ENCODE data around the gene ZNF263.

The ZNF263 gene

GRCh38 chr16:3305109-3306068, 22.1 kb downstream of the ZNF263 start, which contains the start of the genes TIGD7 and ZNF75A:
Gene TIGD7, minus strand, starts transcription at chr16:3305430. Its CDS starts 4,816 bp downstream, at chr16:3300614.
Gene ZNF75A, plus strand, starts transcription at chr16:3305497. Its CDS starts 2,932 bp downstream, at chr16:3308429.
- TF ChIP-seq, protein P1, sequence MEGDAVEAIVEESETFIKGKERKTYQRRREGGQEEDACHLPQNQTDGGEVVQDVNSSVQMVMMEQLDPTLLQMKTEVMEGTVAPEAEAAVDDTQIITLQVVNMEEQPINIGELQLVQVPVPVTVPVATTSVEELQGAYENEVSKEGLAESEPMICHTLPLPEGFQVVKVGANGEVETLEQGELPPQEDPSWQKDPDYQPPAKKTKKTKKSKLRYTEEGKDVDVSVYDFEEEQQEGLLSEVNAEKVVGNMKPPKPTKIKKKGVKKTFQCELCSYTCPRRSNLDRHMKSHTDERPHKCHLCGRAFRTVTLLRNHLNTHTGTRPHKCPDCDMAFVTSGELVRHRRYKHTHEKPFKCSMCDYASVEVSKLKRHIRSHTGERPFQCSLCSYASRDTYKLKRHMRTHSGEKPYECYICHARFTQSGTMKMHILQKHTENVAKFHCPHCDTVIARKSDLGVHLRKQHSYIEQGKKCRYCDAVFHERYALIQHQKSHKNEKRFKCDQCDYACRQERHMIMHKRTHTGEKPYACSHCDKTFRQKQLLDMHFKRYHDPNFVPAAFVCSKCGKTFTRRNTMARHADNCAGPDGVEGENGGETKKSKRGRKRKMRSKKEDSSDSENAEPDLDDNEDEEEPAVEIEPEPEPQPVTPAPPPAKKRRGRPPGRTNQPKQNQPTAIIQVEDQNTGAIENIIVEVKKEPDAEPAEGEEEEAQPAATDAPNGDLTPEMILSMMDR (conservative IDR thresholded peaks at IDR 0.05; ENCODE audit: low read depth, low read length): 0 out of 2 replicates have a peak, but pooled peaks have one; percentile 22
- peak within 1 kb of the TSS; percentile 49 for H3K4me3 ChIP-seq (IDR thresholded peaks at IDR 0.05; ENCODE audit: insufficient read depth, low read depth, low read length)
- H4K20me1 ChIP-seq (ENCODE audit: insufficient read depth): no peaks in the 10 kb centered on the region
- H3K9ac ChIP-seq: peak within 1 kb of the TSS; percentile 74
- peak within 1 kb of the TSS; percentile 50 for H3K4me2 ChIP-seq
- H3K4me1 ChIP-seq (ENCODE audit: low read depth, poor library complexity, severe bottlenecking): peaks cover 10% of the 10 kb centered on the region
- H3K27me3 ChIP-seq (ENCODE audit: insufficient read depth, low read depth): no peaks in the 10 kb centered on the region
- peak within 1 kb of the TSS; percentile 79 for H2AFZ ChIP-seq (ENCODE audit: low read depth)
- H3K79me2 ChIP-seq (ENCODE audit: insufficient read depth, low read depth): peaks cover 20% of the 10 kb centered on the region
- peak within 1 kb of the TSS; percentile 84 for H3K27ac ChIP-seq
- H3K36me3 ChIP-seq (ENCODE audit: insufficient read depth): peaks cover 12% of the 10 kb centered on the region; the same call in 1 of the 2 replicates

DNA sequence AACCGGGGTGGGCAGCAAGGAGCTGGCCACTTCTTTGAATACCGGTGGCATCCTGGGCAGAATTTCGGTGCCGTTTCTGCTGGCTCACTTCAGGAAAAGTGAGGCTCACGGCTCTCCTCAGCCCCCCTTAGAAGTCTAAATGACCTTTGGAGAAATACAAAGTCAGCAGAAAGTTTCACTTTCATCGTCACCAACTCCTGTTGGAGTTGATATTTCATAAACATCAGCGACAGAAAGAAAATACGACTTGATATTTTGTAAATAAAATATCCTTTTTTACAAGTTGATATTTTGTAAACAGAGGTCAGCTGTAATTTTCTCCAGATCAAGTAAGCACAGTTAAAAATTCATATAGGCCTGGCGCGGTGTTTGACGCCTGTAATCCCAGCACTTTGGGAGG, 22.8 kb downstream of the ZNF263 start:
- Histone ChIP-seq H4K20me1 (ENCODE audit: insufficient read depth) (no peaks in the 10 kb centered on the region), H3K27me3 (ENCODE audit: insufficient read depth, low read depth) (no peaks in the 10 kb centered on the region), H3K4me1 (ENCODE audit: low read depth, poor library complexity, severe bottlenecking) (peaks cover 16% of the 10 kb centered on the region), H3K4me3 (IDR thresholded peaks at IDR 0.05; ENCODE audit: insufficient read depth, low read depth, low read length) (peak overlapping the region; percentile 22), H3K9ac (peak overlapping the region; percentile 74; the same call in 1 of the 2 replicates), H3K27ac (peak overlapping the region; percentile 84; the same call in 1 of the 2 replicates), H3K36me3 (ENCODE audit: insufficient read depth) (peaks cover 12% of the 10 kb centered on the region; the same call in 1 of the 2 replicates), H3K79me2 (ENCODE audit: insufficient read depth, low read depth) (peaks cover 20% of the 10 kb centered on the region), H3K4me2 (peak overlapping the region; percentile 50), H2AFZ (ENCODE audit: low read depth) (peak overlapping the region; percentile 79; the same call in 1 of the 2 replicates)
- TF ChIP-seq, protein P1 (conservative IDR thresholded peaks at IDR 0.05; ENCODE audit: low read depth, low read length): no peak

DNA sequence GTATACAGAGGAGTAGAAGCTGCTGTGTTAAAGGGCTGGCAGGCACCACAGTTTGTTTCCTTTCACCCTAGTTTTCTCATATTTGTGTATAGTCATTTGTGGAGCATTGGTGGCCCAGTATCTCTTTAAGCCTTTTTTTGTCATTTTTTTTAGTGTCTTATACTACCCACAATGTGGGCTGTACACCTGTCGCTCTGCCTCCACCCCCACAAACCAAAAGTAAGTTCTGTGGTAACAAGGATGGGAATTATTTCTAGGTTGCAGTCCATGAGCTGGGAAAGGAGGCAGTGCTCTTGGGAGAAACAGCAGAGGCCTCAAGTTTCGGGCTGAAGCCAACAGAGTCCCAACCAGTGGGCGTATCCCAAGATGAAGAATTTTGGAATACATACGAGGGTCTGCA, 28.2 kb downstream of the ZNF263 start:
- TF ChIP-seq, protein P1 (conservative IDR thresholded peaks at IDR 0.05; ENCODE audit: low read depth, low read length): no peak
- peaks cover 13% of the 10 kb centered on the region; the same call in 1 of the 2 replicates for H3K36me3 ChIP-seq (ENCODE audit: insufficient read depth)

DNA sequence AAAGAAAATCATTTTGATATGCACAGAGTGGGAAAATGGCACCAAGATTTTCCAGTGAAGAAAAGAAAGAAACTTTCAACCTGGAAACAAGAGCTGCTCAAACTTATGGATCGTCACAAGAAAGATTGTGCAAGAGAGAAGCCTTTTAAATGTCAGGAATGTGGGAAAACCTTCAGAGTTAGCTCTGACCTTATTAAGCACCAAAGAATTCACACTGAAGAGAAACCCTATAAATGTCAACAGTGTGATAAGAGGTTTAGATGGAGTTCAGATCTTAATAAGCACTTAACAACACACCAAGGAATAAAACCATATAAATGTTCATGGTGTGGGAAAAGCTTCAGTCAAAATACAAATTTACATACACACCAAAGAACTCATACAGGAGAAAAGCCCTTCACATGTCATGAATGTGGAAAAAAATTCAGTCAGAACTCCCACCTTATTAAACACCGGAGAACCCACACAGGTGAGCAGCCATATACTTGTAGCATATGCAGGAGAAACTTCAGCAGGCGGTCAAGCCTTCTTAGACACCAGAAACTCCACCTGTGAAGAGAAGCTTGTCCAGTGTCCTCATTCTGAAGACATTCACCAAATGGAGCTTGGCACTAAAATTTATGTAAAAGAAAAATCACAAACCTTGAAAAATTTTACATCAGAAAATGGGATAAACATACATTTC, 34.2 kb downstream of the ZNF263 start:
- Histone ChIP-seq H3K4me3 (IDR thresholded peaks at IDR 0.05; ENCODE audit: insufficient read depth, low read depth, low read length) (no peak overlapping the region), H4K20me1 (ENCODE audit: insufficient read depth) (no peaks in the 10 kb centered on the region), H3K79me2 (ENCODE audit: insufficient read depth, low read depth) (no peaks in the 10 kb centered on the region), H2AFZ (ENCODE audit: low read depth) (no peak overlapping the region), H3K36me3 (ENCODE audit: insufficient read depth) (peaks cover 17% of the 10 kb centered on the region; the same call in 1 of the 2 replicates), H3K4me2 (no peak overlapping the region), H3K9ac (no peak overlapping the region), H3K4me1 (ENCODE audit: low read depth, poor library complexity, severe bottlenecking) (no peaks in the 10 kb centered on the region), H3K27ac (no peak overlapping the region), H3K27me3 (ENCODE audit: insufficient read depth, low read depth) (no peaks in the 10 kb centered on the region)
- TF ChIP-seq, protein P1 (conservative IDR thresholded peaks at IDR 0.05; ENCODE audit: low read depth, low read length): 0 out of 2 replicates have a peak, but pooled peaks have one; percentile 17

More for the DNA sequence above, 28.2 kb downstream of the ZNF263 start:
- Histone ChIP-seq H3K27me3 (ENCODE audit: insufficient read depth, low read depth) (no peaks in the 10 kb centered on the region), H3K27ac (no peak overlapping the region), H3K4me3 (IDR thresholded peaks at IDR 0.05; ENCODE audit: insufficient read depth, low read depth, low read length) (no peak overlapping the region), H4K20me1 (ENCODE audit: insufficient read depth) (no peaks in the 10 kb centered on the region), H3K79me2 (ENCODE audit: insufficient read depth, low read depth) (peaks cover 14% of the 10 kb centered on the region), H3K9ac (no peak overlapping the region), H3K4me2 (no peak overlapping the region), H3K4me1 (ENCODE audit: low read depth, poor library complexity, severe bottlenecking) (peaks cover 18% of the 10 kb centered on the region), H2AFZ (ENCODE audit: low read depth) (no peak overlapping the region)
